Heart right ventricle (tissue), 16 donors: ENCODE measurements around the gene PDE7B. TPM values are rescaled to one million over a fixed set of nuclear protein-coding genes. Genes with fewer than 3 reads are reported as not detected.

Source experiments
- ATAC-seq, 8 donors: fragments of 200-7000 bp; cut with Tn5 transposase; one replicate each; pipeline ENCODE4 v1.9.1; 2020; ENCODE audit warnings: mild to moderate bottlenecking in 8 of 8, moderate library complexity in 8 of 8, moderate number of reproducible peaks in 1 of 8
- DNase-seq, 2 donors: peaks; one replicate each; pipeline ENCODE4 v3.0.0-alpha.2; 2020
- H3K27ac ChIP-seq, 10 donors: fragments of 200-600 bp; sonication (generic) in 2 of 10; one replicate each; pipeline versions ENCODE4 v1.5.0 to v1.8.0; 2020 to 2022; ENCODE audit warnings: mild to moderate bottlenecking in 3 of 10
- H3K27me3 ChIP-seq, 7 donors: fragments of 200-600 bp; one replicate each; pipeline ENCODE4 v1.8.0; 2021 to 2022; ENCODE audit warnings: mild to moderate bottlenecking in 2 of 7
- H3K36me3 ChIP-seq, 9 donors: fragments of 200-600 bp; sonication (generic) in 1 of 9; one replicate each; pipeline versions ENCODE4 v1.5.0 to v1.8.0; 2020 to 2022; ENCODE audit warnings: mild to moderate bottlenecking in 2 of 9
- H3K4me1 ChIP-seq, 9 donors: fragments of 200-600 bp; sonication (generic) in 1 of 9; one replicate each; pipeline versions ENCODE4 v1.5.0 to v1.8.0; 2020 to 2022; ENCODE audit warnings: mild to moderate bottlenecking in 4 of 9
- H3K4me3 ChIP-seq, 10 donors: fragments of 200-600 bp; sonication (generic) in 2 of 10; one replicate each; pipeline versions ENCODE4 v1.5.0 to v1.8.0; 2020 to 2022; ENCODE audit warnings: mild to moderate bottlenecking in 7 of 10, moderate library complexity in 2 of 10
- H3K9me3 ChIP-seq, 11 donors: fragments of 200-600 bp in 10 of 11; sonication (generic) in 2 of 11; one replicate each; pipeline versions ENCODE4 v1.5.0 to v1.8.0; 2013 to 2022; ENCODE audit warnings: mild to moderate bottlenecking in 2 of 11, control low read depth in 1 of 11, moderate library complexity in 1 of 11
- WGBS, 2 donors: extraction: QIAGEN DNeasy Blood & Tissue Kit; methylation state at CpG; one replicate each; pipeline ENCODE4 v1.1.7; 2013; ENCODE audit warnings: inconsistent platforms in 1 of 2; 5-methylcytosine and 5-hydroxymethylcytosine counted together
- intact Hi-C, 10 donors: fragments of 100-400 bp; cut with DNase I; formaldehyde crosslinking; loops; one replicate each; pipeline versions ENCODE4 v1.11.1 to v1.14.2; 2022
- polyA plus RNA-seq, 2 donors: library from polyadenylated mRNA; stranded (reverse); fragments of 200-250 nt; gene quantifications; one replicate each; pipeline ENCODE4 v1.2.3, GENCODE V29; 2013
- total RNA-seq, 10 donors: library from RNA; stranded (reverse); fragmentation: NEBNext Ultra II Directional in 3 of 10; extraction: Animal tissue kit (Norgen Biotek cat#: 25700) in 3 of 10; gene quantifications; one replicate each; pipeline versions ENCODE4 v1.2.1 to v1.2.4, GENCODE V29; 2021 to 2023
- TF ChIP-seq, protein P1 (sequence below), 9 donors: fragments of 200-600 bp; sonication (generic) in 2 of 9; IDR thresholded peaks; one replicate each; pipeline versions ENCODE4 v1.5.0 to v1.8.0; 2021 to 2022; ENCODE audit warnings: antibody characterized with exemption in 9 of 9, mild to moderate bottlenecking in 5 of 9, moderate library complexity in 1 of 9
- donor health status: Arrhythmogenic right ventricular cardiomyopathy.
- donor health status: ischemic (EF 13 %, LVEDD 7.1; RV severe dilation, severe dysfunction).
- donor health status: healthy with polysubstance abuse.
- donor health status: DM: no; HTN: yes; CAD: no.
- donor health status: DM: no; HTN: no; CAD: no.
- donor health status: ischemic (EF 25% LVEDD 6.9; RV normal size, moderate dysfunction).
- donor health status: ischemic (EF 25% LVEDD 5.7; RV mildly dilated, moderate dysfunction).
- donor health status: healthy.
- donor health status: DM: yes; HTN: yes; CAD: no.
- donor health status: Ischemic cardiomyopathy.
- donor health status: ischemic (EF 35%, LVEDD 5.7; RV mildly dilated, moderate dysfunction).
- donor health status: nonischemic (EF 11% LVEDD 7.7; RV severe dilation, severe dysfunction).
- donor health status: DM: yes; HTN: yes; CAD: no.
- donor health status: PGD.
- donor health status: ischemic (EF 29% LVEDD 5.4; RV normal size, mild dysfunction).
- donor health status: nonischemic (EF 23%, LVEDD 6.1; RV moderate dilation, normal function).

The PDE7B gene
- total and polyA plus RNA-seq, 12 donors: 3.7 to 19.6 (median 10.8) TPM

DNA sequence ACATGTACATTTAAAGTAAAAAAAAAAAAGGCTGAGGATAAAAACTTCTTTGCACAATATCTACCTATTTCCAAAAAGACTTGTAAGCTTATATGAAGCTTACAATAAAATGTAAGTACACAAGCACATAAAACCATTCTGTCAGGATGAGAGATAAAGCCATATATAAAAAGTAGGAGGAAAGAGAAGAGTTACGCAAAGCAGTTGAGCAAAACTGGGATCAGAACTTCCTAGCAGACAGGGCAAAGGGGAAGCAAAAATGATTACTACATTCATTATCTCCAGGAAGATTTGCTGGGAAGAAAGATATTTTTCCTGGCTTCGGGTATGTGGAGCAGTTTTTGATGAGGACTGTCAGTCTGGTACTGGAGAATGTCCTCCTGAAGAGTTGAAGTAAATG is 200.5 kb downstream of the PDE7B start:
- H3K9me3 ChIP-seq: no peaks in the 10 kb centered on the region
- no peak overlapping the region for H3K4me3 ChIP-seq
- DNase-seq (no peak), ATAC-seq (no peak)
- peak overlapping the region in 9 of 10 donors; percentile 66 to 90 (median 79) for H3K27ac ChIP-seq
- intact Hi-C loops: loop anchor here in 1 of 10 donors (5.0 kb wide), 1 partner anchor 50 kb away; no protein-coding TSS in a partner anchor
- H3K36me3 ChIP-seq: no peaks in the 10 kb centered on the region
- TF ChIP-seq, protein P1, sequence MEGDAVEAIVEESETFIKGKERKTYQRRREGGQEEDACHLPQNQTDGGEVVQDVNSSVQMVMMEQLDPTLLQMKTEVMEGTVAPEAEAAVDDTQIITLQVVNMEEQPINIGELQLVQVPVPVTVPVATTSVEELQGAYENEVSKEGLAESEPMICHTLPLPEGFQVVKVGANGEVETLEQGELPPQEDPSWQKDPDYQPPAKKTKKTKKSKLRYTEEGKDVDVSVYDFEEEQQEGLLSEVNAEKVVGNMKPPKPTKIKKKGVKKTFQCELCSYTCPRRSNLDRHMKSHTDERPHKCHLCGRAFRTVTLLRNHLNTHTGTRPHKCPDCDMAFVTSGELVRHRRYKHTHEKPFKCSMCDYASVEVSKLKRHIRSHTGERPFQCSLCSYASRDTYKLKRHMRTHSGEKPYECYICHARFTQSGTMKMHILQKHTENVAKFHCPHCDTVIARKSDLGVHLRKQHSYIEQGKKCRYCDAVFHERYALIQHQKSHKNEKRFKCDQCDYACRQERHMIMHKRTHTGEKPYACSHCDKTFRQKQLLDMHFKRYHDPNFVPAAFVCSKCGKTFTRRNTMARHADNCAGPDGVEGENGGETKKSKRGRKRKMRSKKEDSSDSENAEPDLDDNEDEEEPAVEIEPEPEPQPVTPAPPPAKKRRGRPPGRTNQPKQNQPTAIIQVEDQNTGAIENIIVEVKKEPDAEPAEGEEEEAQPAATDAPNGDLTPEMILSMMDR (IDR thresholded peaks at IDR 0.05): no peak
- H3K4me1 ChIP-seq: peaks cover 11 to 54% (median 30%) of the 10 kb centered on the region in 9 donors
- WGBS, 2 donors: 65 to 78% methylated on average over 2 of the region's 2 CpGs
- H3K27me3 ChIP-seq: no peaks in the 10 kb centered on the region

DNA sequence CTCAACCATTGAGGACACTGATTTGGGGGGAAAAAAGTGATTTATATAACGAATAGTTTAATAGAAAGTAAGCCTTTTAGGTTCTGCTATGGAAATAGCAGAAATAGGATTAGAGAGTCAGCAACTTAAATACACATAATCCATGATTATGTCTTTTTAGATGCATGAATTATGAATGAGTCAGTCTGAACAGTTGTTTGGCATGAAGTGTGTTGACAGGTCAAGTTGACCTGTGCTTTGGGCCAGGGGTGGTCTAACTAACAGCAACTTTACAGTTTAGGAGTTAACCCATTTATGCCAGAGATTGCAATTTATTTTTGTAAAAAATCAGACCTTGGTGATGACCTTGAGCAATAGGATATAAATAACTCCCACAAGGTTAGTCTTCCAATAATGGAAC is 207.4 kb downstream of the PDE7B start:
- H3K4me1 ChIP-seq: peaks cover 4 to 71% (median 33%) of the 10 kb centered on the region in 9 donors
- H3K27ac ChIP-seq: peak overlapping the region in 7 of 10 donors; percentile 5 to 53 (median 22)
- H3K27me3 ChIP-seq: no peaks in the 10 kb centered on the region
- DNase-seq: no peak
- no peaks in the 10 kb centered on the region for H3K9me3 ChIP-seq
- intact Hi-C loops: no loop called here
- no peak overlapping the region for H3K4me3 ChIP-seq
- no peaks in the 10 kb centered on the region for H3K36me3 ChIP-seq
- TF ChIP-seq, protein P1 (IDR thresholded peaks at IDR 0.05): no peak
- peak in 1 of 8 donors; percentile 34 for ATAC-seq
- WGBS, 2 donors: 89 to 91% methylated on average over 1 of the region's 1 CpG

DNA sequence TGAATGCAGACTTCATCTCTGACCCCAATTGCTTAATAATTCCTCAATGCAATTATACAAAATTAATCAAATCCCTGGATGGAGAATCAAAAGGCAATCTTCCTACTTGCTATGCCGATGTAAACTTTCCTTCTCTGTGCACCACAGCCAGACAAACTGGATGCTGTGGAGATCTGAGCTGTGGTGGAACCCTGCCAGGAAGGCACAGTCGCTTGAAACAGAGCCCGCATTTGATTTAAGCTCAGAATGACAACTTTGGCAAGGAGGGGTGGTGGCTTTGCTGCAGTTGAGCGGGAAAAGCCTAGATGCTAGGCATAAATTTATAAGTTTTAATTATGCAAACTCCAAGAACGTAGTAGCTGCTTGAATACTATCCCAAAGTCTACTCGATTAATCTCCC is 207.8 kb downstream of the PDE7B start:
- Histone ChIP-seq H3K27me3 (no peaks in the 10 kb centered on the region), H3K9me3 (no peaks in the 10 kb centered on the region), H3K4me1 (peaks cover 4 to 71% (median 33%) of the 10 kb centered on the region in 9 donors), H3K4me3 (no peak overlapping the region), H3K36me3 (no peaks in the 10 kb centered on the region), H3K27ac (peak overlapping the region in 6 of 10 donors; percentile 18 to 53 (median 22))
- ATAC-seq (peak in 4 of 8 donors; percentile 40 to 58 (median 50)), DNase-seq (peak; percentile 27 to 33)
- WGBS, 2 donors: 11 to 19% methylated on average over 6 of the region's 6 CpGs
- TF ChIP-seq, protein P1 (IDR thresholded peaks at IDR 0.05): no peak
- intact Hi-C loops: no loop called here

DNA sequence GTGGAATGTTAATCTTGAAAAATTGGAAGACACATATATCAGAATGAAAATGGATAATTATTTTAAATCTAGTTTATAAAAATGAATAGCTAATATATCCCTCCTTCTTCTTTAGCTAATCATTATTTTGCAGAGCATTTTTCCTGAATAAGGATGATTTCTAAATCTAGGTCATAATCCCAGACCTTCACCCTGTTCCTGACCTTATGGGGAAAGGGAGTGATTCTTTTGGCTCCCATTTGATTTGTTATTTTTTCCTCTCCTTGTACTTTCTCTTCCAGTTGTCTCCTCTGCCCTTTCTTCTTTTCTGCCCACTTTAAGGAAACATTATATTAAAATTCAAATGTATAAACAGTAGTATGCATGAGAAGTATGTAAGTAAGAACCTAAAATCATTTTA is 208.6 kb downstream of the PDE7B start:
- intact Hi-C loops: no loop called here
- Histone ChIP-seq H3K36me3 (no peaks in the 10 kb centered on the region), H3K4me3 (no peak overlapping the region), H3K27me3 (no peaks in the 10 kb centered on the region), H3K4me1 (peaks cover 4 to 68% (median 33%) of the 10 kb centered on the region in 9 donors), H3K27ac (peak overlapping the region in 3 of 10 donors; percentile 18 to 46 (median 19)), H3K9me3 (no peaks in the 10 kb centered on the region)
- TF ChIP-seq, protein P1 (IDR thresholded peaks at IDR 0.05): no peak
- DNase-seq (no peak), ATAC-seq (no peak)
